ENCODE results near the gene KLHL11. TPM values are rescaled to one million over a fixed set of nuclear protein-coding genes. Genes with fewer than 3 reads are reported as not detected.

The KLHL11 gene
- total RNA-seq, 4 donors from 2014 or later: 19.7 to 73.3 (median 38.5) TPM

DNA sequence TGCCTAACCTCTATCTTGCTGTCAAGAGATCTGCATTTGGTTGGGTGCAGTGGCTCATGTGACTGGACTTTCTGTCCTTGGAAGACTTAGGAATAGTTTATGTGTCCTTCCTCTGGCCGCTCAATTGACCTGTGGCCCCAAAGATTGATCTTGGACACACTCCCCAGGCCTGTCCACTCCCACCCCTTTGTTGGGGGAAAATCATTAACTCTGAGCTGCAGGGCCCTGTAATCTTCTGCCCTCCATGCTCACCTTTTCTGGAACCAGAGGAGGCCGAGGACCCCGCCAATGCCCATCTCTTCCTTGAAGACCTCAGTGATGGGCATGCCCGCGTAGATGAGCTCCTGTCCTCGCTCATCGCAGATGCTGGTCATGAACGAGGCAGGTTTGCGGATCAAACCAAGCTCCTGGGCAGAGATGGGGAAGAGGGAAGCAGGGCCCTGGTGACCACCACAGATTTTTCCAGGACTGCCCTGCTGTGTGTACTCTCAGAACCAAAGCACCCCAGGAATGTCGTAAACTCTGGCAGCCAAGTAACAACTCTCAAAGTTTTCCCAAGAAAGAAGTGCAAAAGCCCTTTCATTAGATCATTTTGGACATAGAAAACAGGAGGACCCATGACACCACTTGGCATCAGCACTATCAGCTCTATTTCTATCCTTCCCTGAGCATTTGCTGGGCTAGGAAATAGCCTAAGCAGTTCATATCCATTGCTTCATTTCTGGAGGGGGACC lies 8.5 kb upstream of the KLHL11 start:
- no peak overlapping the region for H3K27ac ChIP-seq
- H3K4me3 ChIP-seq: no peak overlapping the region
- TF ChIP-seq CTCF (IDR thresholded peaks at IDR 0.05): no peak
- TF ChIP-seq POLR2A (IDR thresholded peaks at IDR 0.05): no peak
- intact Hi-C loops (cut with DNase I; ENCODE audit: low total_unique reads): no loop called here
- H3K9me3 ChIP-seq: no peaks in the 10 kb centered on the region
- no peaks in the 10 kb centered on the region for H3K27me3 ChIP-seq
- no peak for DNase-seq
- H3K4me1 ChIP-seq: no peaks in the 10 kb centered on the region
- no peaks in the 10 kb centered on the region for H3K36me3 ChIP-seq

DNA sequence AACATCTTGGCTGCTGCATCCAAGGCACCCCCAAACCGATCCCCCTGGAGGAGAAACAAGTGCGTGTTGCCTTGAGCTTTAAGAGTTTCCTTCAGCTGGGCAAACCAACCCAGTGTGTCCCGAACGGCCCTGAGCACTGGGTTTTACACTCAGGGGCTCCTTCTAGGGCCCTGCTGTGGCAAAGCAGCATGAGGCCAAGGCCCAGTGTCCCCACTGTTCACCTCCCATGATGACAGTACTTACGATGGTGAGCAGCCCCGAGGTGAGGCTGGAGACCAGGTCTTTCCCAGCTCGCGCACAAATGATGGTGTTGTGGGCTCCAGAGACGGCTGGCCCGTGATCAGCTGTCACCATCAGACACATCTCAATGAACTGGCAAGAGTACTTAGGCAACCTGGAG lies 6.6 kb upstream of the KLHL11 start:
- Histone ChIP-seq H3K27me3 (no peaks in the 10 kb centered on the region), H3K4me1 (no peaks in the 10 kb centered on the region), H3K27ac (no peak overlapping the region), H3K9me3 (no peaks in the 10 kb centered on the region), H3K36me3 (no peaks in the 10 kb centered on the region), H3K4me3 (no peak overlapping the region)
- intact Hi-C loops (cut with DNase I; ENCODE audit: low total_unique reads): no loop called here
- DNase-seq: no peak
- TF ChIP-seq POLR2A (IDR thresholded peaks at IDR 0.05) (no peak), CTCF (IDR thresholded peaks at IDR 0.05) (no peak)

- DNase-seq: no peak
- Histone ChIP-seq H3K9me3 (no peaks in the 10 kb centered on the region), H3K36me3 (no peaks in the 10 kb centered on the region), H3K27me3 (no peaks in the 10 kb centered on the region), H3K4me3 (no peak overlapping the region), H3K27ac (no peak overlapping the region), H3K4me1 (no peaks in the 10 kb centered on the region)
- intact Hi-C loops (cut with DNase I; ENCODE audit: low total_unique reads): no loop called here
- TF ChIP-seq CTCF (IDR thresholded peaks at IDR 0.05) (no peak), POLR2A (IDR thresholded peaks at IDR 0.05) (no peak)
These were observed 5.4 kb upstream of the KLHL11 start for GRCh38 chr17:41870627-41871026.

DNA sequence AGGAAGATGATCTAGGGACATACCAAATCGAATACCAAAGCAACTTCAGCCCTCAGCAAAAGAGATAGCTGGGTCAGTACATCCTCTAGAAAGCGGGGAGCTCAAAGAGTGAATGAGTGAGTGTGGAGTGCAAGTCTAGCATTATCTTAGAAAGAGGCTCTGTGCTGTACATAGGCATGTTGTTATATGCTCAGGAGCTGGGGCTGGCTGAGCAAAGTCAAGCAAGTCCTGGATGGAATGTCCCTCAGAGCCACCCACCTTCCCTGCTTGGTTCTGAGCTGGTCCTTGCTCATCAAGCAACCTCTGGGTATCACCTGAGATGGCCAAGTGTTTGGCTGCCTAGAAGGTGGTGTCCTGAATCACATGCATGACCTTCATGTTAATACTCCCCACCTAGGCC lies 4.9 kb upstream of the KLHL11 start:
- H3K36me3 ChIP-seq: no peaks in the 10 kb centered on the region

More for the DNA sequence above, 4.9 kb upstream of the KLHL11 start:
- H3K4me3 ChIP-seq: no peak overlapping the region
- no peak overlapping the region for H3K27ac ChIP-seq
- no peaks in the 10 kb centered on the region for H3K9me3 ChIP-seq
- no peak for DNase-seq
- no peaks in the 10 kb centered on the region for H3K27me3 ChIP-seq
- no peaks in the 10 kb centered on the region for H3K4me1 ChIP-seq
- intact Hi-C loops (cut with DNase I; ENCODE audit: low total_unique reads): no loop called here
- no peak for TF ChIP-seq POLR2A (IDR thresholded peaks at IDR 0.05)
- TF ChIP-seq CTCF (IDR thresholded peaks at IDR 0.05): no peak
